MCF 10A (cell line): ENCODE measurements around the gene YWHAB. TPM values are rescaled to one million over a fixed set of nuclear protein-coding genes. Genes with fewer than 3 reads are reported as not detected.

Source experiments
- BruUV-seq: library from RNA; stranded (reverse); fragments of 400-500 nt; replicated peaks from 2 replicates; lab custom pipeline; 2021; lab: Mats Ljungman, UMichigan
- CTCF ChIA-PET: fragments of 300-600 bp; sonication (Branson Sonifier 250); formaldehyde crosslinking; extraction: SDS; loops from one replicate; lab custom pipeline; 2021; ENCODE audit warnings: antibody characterized with exemption, inconsistent platforms; lab: Yijun Ruan, JAX
- POLR2A ChIA-PET: fragments of 300-600, 350-650 bp; sonication (Branson Sonifier 250); formaldehyde crosslinking; extraction: SDS; loops from one replicate; lab custom pipeline; 2020; ENCODE audit warnings: antibody characterized with exemption, inconsistent platforms; lab: Yijun Ruan, JAX
- DNase-seq: peaks from one replicate; pipeline ENCODE4 v3.0.0-alpha.2; 2018; ENCODE audit not compliant: unreplicated experiment
- H3K27ac Mint-ChIP-seq: one replicate; pipeline ENCODE4 v1.8.0; 2022; ENCODE audit warnings: mild to moderate bottlenecking, low read depth, mixed read lengths; ENCODE audit not compliant: unreplicated experiment
- H3K27me3 Mint-ChIP-seq: one replicate; pipeline ENCODE4 v1.8.0; 2022; ENCODE audit warnings: mixed read lengths; ENCODE audit not compliant: insufficient read depth, unreplicated experiment
- H3K36me3 Mint-ChIP-seq: one replicate; pipeline ENCODE4 v1.8.0; 2022; ENCODE audit warnings: mild to moderate bottlenecking, moderate library complexity, mixed read lengths; ENCODE audit not compliant: insufficient read depth, unreplicated experiment
- H3K4me1 Mint-ChIP-seq: one replicate; pipeline ENCODE4 v1.8.0; 2022; ENCODE audit warnings: mixed read lengths; ENCODE audit not compliant: insufficient read depth, unreplicated experiment
- H3K4me3 Mint-ChIP-seq: one replicate; pipeline ENCODE4 v1.8.0; 2022; ENCODE audit warnings: mild to moderate bottlenecking, moderate library complexity, mixed read lengths; ENCODE audit not compliant: unreplicated experiment
- H3K9me3 Mint-ChIP-seq: one replicate; pipeline ENCODE4 v1.8.0; 2022; ENCODE audit warnings: mixed read lengths; ENCODE audit not compliant: unreplicated experiment
- intact Hi-C: fragments of 100-400 bp; cut with micrococcal nuclease; formaldehyde crosslinking; loops from 2 replicates; pipeline ENCODE4 v1.14.1; 2022
- total RNA-seq: library from RNA; stranded (reverse); gene quantifications from 2 replicates; pipeline ENCODE4 v1.2.3, GENCODE V29; 2022
- TF ChIP-seq, protein P1 (sequence below): fragments of 200-600 bp; IDR thresholded peaks from one replicate; pipeline ENCODE4 v1.8.0; 2022; ENCODE audit warnings: antibody characterized with exemption, mild to moderate bottlenecking; ENCODE audit not compliant: unreplicated experiment

Gene YWHAB
- total RNA-seq, 1 experiment from 2014 or later = 235 TPM

GRCh38 chr20:44911264-44911921 lies 25.9 kb downstream of the YWHAB start:
- H3K27me3 Mint-ChIP-seq = no peaks in the 10 kb centered on the region
- no peaks in the 10 kb centered on the region for H3K4me1 Mint-ChIP-seq
- POLR2A ChIA-PET = interaction anchor here (1.0 to 5.6 kb wide), 3 partner anchors 10 to 48 kb away, joined by 3 to 33 read pairs (median 14); partner anchors contain the start of genes TOMM34 and YWHAB
- peaks cover 33% of the 10 kb centered on the region for H3K36me3 Mint-ChIP-seq
- no peak overlapping the region for H3K4me3 Mint-ChIP-seq
- TF ChIP-seq, protein P1, sequence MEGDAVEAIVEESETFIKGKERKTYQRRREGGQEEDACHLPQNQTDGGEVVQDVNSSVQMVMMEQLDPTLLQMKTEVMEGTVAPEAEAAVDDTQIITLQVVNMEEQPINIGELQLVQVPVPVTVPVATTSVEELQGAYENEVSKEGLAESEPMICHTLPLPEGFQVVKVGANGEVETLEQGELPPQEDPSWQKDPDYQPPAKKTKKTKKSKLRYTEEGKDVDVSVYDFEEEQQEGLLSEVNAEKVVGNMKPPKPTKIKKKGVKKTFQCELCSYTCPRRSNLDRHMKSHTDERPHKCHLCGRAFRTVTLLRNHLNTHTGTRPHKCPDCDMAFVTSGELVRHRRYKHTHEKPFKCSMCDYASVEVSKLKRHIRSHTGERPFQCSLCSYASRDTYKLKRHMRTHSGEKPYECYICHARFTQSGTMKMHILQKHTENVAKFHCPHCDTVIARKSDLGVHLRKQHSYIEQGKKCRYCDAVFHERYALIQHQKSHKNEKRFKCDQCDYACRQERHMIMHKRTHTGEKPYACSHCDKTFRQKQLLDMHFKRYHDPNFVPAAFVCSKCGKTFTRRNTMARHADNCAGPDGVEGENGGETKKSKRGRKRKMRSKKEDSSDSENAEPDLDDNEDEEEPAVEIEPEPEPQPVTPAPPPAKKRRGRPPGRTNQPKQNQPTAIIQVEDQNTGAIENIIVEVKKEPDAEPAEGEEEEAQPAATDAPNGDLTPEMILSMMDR = peak; percentile 28
- TSS peak; percentile 58 for BruUV-seq
- intact Hi-C loops = no loop called here
- DNase-seq = peak; percentile 78
- H3K9me3 Mint-ChIP-seq = no peaks in the 10 kb centered on the region
- CTCF ChIA-PET = interaction anchor here (0.6 to 0.7 kb wide), 2 partner anchors 144 to 400 kb away, joined by 3 read pairs; no protein-coding TSS in a partner anchor
- peak overlapping the region; percentile 27 for H3K27ac Mint-ChIP-seq

GRCh38 chr20:44912189-44912588 lies 26.7 kb downstream of the YWHAB start:
- no peak overlapping the region for H3K27ac Mint-ChIP-seq
- no peak for DNase-seq
- intact Hi-C loops = no loop called here
- H3K36me3 Mint-ChIP-seq = peaks cover 25% of the 10 kb centered on the region
- no TSS peak for BruUV-seq
- no peaks in the 10 kb centered on the region for H3K4me1 Mint-ChIP-seq
- POLR2A ChIA-PET = interaction anchor here (1.0 to 5.6 kb wide), 2 partner anchors 9 to 48 kb away, joined by 3 to 33 read pairs; partner anchors contain the start of gene TOMM34
- TF ChIP-seq, protein P1 = no peak
- no peaks in the 10 kb centered on the region for H3K9me3 Mint-ChIP-seq
- H3K27me3 Mint-ChIP-seq = no peaks in the 10 kb centered on the region
- no peak overlapping the region for H3K4me3 Mint-ChIP-seq
- CTCF ChIA-PET = interaction anchor here (1.2 kb wide), 1 partner anchor 12 kb away, joined by 3 read pairs; no protein-coding TSS in a partner anchor

DNA sequence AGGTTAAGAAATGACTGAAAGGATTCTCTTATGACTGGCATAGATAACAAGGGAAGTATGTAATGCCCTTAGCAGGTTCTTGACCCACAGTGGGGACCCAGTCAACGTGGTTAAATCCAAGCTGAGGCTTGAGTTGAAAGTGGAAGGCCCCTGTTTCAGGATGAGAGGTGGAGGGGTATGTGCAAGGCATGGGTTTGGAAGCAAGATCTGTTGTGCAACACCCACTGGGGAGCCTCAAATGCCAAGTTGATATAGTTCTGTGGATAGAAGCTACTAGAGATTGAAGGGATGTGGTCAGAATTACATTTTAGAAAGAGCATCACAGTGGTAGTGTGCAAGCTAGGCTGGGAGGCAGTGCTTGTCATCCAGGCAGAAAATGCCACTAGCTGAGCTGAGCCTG lies 29.4 kb downstream of the YWHAB start:
- CTCF ChIA-PET = interaction anchor here (1.1 kb wide), 1 partner anchor 50 kb away, joined by 5 read pairs; no protein-coding TSS in a partner anchor

DNA sequence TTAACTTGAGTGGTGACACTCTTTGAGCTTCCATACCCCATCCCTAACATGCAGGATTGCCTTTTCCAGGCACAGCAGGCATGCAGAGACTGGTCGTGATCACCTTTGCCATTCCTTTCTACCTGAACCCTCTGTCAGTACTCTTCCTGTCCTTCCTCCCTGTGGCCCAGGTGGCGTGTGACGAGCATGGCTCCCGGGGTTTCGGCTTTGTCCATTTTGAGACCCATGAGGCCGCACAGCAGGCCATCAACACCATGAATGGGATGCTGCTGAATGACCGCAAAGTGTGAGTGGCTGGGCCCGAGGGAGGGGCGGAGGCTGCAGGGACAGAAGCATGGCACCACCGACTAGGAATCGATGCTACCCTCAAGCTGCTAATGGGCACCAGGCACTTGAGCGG lies 31.1 kb downstream of the YWHAB start:
- BruUV-seq = no TSS peak
- H3K36me3 Mint-ChIP-seq = peaks cover 6% of the 10 kb centered on the region

More for the DNA sequence above, 29.4 kb downstream of the YWHAB start:
- Mint-ChIP-seq H3K27me3 (no peaks in the 10 kb centered on the region), H3K9me3 (no peaks in the 10 kb centered on the region), H3K27ac (no peak overlapping the region), H3K4me1 (no peaks in the 10 kb centered on the region), H3K4me3 (no peak overlapping the region), H3K36me3 (peaks cover 6% of the 10 kb centered on the region)
- intact Hi-C loops = no loop called here
- no peak for DNase-seq
- no TSS peak for BruUV-seq
- TF ChIP-seq, protein P1 = no peak
- POLR2A ChIA-PET = interaction anchor here (0.5 kb wide), 1 partner anchor 16 kb away, joined by 3 read pairs; no protein-coding TSS in a partner anchor

More for the DNA sequence above, 31.1 kb downstream of the YWHAB start:
- intact Hi-C loops = no loop called here
- H3K27ac Mint-ChIP-seq = no peak overlapping the region
- no peak overlapping the region for H3K4me3 Mint-ChIP-seq
- no peaks in the 10 kb centered on the region for H3K27me3 Mint-ChIP-seq
- CTCF ChIA-PET = interaction anchor here (1.1 to 1.2 kb wide), 2 partner anchors 9 to 21 kb away, joined by 3 to 4 read pairs; no protein-coding TSS in a partner anchor
- no peak for DNase-seq
- H3K9me3 Mint-ChIP-seq = no peaks in the 10 kb centered on the region
- POLR2A ChIA-PET = interaction anchor here (0.7 to 0.9 kb wide), 2 partner anchors 10 to 15 kb away, joined by 3 to 4 read pairs; no protein-coding TSS in a partner anchor
- TF ChIP-seq, protein P1 = no peak
- no peaks in the 10 kb centered on the region for H3K4me1 Mint-ChIP-seq
